GM12878 (cell line): ENCODE data around the gene CYP1A2. TPM values are rescaled to one million over a fixed set of nuclear protein-coding genes. Genes with fewer than 3 reads are reported as not detected.

Source experiments
- EZH2 ChIP-seq: IDR thresholded peaks from 2 replicates; pipeline ENCODE4 v1.6.1; 2012; ENCODE audit warnings: low read depth, mild to moderate bottlenecking, control low read depth, inconsistent platforms, low read length, borderline replicate concordance; ENCODE audit not compliant: control insufficient read depth
- MEF2B ChIP-seq: fragments of 450-650 bp; IDR thresholded peaks from 2 replicates; pipeline ENCODE4 v1.6.1; 2018; ENCODE audit warnings: mild to moderate bottlenecking, moderate library complexity; ENCODE audit not compliant: partially characterized antibody, poor library complexity, severe bottlenecking
- PML ChIP-seq: IDR thresholded peaks from 2 replicates; pipeline ENCODE4 v1.6.1; 2012; ENCODE audit warnings: low read length, inconsistent platforms
- SMARCA5 ChIP-seq: fragments of 450-650 bp; IDR thresholded peaks from 2 replicates; pipeline ENCODE4 v1.6.1; 2017; ENCODE audit warnings: mild to moderate bottlenecking
- TAF1 ChIP-seq: IDR thresholded peaks from 2 replicates; pipeline ENCODE4 v1.6.1; 2011; ENCODE audit warnings: mild to moderate bottlenecking, low read depth, low read length, borderline replicate concordance
- polyA plus RNA-seq, 11 experiments: library from polyadenylated mRNA; depleted of rRNA in 4 of 11; unstranded in 6 of 11; stranded (reverse) in 5 of 11; fragments of >200 nt; fragmentation: Nextera tagmentation in 4 of 11; fragmentation: Illumina TruSeq in 1 of 11; extraction: Ambion mirVana in 4 of 11; extraction: Trizol in 1 of 11; gene quantifications; 1 replicate in 1 of 11; 2 replicates in 10 of 11; pipeline versions ENCODE4 v1.2.1 to v1.2.3, GENCODE V29; 2011 to 2016; ENCODE audit warnings: inconsistent platforms in 2 of 11, missing spikeins in 2 of 11, low read depth in 1 of 11
- total RNA-seq, 4 experiments: library from RNA; depleted of rRNA in 3 of 4; stranded (reverse); fragments of >200 nt in 3 of 4; fragmentation: Illumina TruSeq in 1 of 4; extraction: Trizol in 1 of 4; gene quantifications; 2 replicates each; pipeline versions ENCODE4 v1.2.1 to v1.2.3, GENCODE V29; 2013 to 2021
- TF ChIP-seq, protein P1 (sequence below): fragments of 150-350 bp; IDR thresholded peaks from 2 replicates; pipeline ENCODE4 v1.6.1; 2016; ENCODE audit warnings: low read depth, low read length
- TF ChIP-seq, protein P2 (sequence below): fragments of 450-650 bp; IDR thresholded peaks from 2 replicates; pipeline ENCODE4 v1.6.1; 2017; ENCODE audit warnings: antibody characterized with exemption, mild to moderate bottlenecking, moderate library complexity
- TF ChIP-seq, protein P3 (sequence below): fragments of 450-650 bp; IDR thresholded peaks from 2 replicates; pipeline ENCODE4 v1.6.1; 2016; ENCODE audit warnings: mild to moderate bottlenecking

CYP1A2 gene
- total and polyA plus RNA-seq, 10 of the 15 experiments (the other 5 are each of a cell fraction or from before 2014, with no cell fraction given) = 0.03 to 0.09 (median 0.05) TPM; not detected in 7

DNA sequence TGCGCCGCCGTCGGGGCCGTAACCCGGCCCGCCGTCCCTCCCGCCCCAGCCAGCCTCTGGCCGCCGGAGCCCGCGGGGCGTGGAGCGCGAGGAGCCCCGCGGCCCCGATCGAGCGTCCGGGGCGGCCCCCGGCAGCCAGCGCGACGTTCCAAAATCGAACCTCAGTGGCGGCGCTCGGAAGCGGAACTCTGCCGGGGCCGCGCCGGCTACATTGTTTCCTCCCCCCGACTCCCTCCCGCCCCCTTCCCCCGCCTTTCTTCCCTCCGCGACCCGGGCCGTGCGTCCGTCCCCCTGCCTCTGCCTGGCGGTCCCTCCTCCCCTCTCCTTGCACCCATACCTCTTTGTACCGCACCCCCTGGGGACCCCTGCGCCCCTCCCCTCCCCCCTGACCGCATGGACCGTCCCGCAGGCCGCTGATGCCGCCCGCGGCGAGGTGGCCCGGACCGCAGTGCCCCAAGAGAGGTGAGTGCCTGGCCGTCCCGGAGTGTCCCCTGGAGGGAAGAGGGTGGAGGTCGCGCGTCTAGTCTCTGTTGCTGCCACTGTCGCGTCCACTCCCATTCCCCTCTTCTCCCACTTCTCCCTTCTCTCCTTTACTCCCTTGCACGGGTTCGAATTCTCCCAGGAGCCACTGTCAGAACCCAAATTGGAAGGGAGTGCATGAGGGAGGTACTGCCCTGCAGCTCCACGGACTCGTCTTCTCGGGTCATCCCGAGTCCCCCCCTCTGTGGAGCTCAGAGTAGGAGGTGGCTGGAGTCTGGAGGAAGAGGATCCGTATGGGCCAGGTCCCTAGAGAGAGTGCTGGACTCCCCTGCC, 33.8 kb downstream of the CYP1A2 start (continued):
- TF ChIP-seq, protein P1, sequence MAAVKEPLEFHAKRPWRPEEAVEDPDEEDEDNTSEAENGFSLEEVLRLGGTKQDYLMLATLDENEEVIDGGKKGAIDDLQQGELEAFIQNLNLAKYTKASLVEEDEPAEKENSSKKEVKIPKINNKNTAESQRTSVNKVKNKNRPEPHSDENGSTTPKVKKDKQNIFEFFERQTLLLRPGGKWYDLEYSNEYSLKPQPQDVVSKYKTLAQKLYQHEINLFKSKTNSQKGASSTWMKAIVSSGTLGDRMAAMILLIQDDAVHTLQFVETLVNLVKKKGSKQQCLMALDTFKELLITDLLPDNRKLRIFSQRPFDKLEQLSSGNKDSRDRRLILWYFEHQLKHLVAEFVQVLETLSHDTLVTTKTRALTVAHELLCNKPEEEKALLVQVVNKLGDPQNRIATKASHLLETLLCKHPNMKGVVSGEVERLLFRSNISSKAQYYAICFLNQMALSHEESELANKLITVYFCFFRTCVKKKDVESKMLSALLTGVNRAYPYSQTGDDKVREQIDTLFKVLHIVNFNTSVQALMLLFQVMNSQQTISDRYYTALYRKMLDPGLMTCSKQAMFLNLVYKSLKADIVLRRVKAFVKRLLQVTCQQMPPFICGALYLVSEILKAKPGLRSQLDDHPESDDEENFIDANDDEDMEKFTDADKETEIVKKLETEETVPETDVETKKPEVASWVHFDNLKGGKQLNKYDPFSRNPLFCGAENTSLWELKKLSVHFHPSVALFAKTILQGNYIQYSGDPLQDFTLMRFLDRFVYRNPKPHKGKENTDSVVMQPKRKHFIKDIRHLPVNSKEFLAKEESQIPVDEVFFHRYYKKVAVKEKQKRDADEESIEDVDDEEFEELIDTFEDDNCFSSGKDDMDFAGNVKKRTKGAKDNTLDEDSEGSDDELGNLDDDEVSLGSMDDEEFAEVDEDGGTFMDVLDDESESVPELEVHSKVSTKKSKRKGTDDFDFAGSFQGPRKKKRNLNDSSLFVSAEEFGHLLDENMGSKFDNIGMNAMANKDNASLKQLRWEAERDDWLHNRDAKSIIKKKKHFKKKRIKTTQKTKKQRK = no peak
- TF ChIP-seq, protein P2, sequence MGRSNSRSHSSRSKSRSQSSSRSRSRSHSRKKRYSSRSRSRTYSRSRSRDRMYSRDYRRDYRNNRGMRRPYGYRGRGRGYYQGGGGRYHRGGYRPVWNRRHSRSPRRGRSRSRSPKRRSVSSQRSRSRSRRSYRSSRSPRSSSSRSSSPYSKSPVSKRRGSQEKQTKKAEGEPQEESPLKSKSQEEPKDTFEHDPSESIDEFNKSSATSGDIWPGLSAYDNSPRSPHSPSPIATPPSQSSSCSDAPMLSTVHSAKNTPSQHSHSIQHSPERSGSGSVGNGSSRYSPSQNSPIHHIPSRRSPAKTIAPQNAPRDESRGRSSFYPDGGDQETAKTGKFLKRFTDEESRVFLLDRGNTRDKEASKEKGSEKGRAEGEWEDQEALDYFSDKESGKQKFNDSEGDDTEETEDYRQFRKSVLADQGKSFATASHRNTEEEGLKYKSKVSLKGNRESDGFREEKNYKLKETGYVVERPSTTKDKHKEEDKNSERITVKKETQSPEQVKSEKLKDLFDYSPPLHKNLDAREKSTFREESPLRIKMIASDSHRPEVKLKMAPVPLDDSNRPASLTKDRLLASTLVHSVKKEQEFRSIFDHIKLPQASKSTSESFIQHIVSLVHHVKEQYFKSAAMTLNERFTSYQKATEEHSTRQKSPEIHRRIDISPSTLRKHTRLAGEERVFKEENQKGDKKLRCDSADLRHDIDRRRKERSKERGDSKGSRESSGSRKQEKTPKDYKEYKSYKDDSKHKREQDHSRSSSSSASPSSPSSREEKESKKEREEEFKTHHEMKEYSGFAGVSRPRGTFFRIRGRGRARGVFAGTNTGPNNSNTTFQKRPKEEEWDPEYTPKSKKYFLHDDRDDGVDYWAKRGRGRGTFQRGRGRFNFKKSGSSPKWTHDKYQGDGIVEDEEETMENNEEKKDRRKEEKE = no peak
- peak; percentile 2; the same call in 1 of the 2 replicates for TF ChIP-seq TAF1
- TF ChIP-seq, protein P3, sequence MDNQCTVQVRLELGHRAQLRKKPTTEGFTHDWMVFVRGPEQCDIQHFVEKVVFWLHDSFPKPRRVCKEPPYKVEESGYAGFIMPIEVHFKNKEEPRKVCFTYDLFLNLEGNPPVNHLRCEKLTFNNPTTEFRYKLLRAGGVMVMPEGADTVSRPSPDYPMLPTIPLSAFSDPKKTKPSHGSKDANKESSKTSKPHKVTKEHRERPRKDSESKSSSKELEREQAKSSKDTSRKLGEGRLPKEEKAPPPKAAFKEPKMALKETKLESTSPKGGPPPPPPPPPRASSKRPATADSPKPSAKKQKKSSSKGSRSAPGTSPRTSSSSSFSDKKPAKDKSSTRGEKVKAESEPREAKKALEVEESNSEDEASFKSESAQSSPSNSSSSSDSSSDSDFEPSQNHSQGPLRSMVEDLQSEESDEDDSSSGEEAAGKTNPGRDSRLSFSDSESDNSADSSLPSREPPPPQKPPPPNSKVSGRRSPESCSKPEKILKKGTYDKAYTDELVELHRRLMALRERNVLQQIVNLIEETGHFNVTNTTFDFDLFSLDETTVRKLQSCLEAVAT = peak; percentile 69
- TF ChIP-seq SMARCA5 = 0 out of 2 replicates have a peak, but pooled peaks have one; percentile 61
- peak; percentile 64 for TF ChIP-seq MEF2B
- TF ChIP-seq PML = no peak
- no peak for TF ChIP-seq EZH2
- TF ChIP-seq, all 136 proteins: peak for 8
